Measurements from ENCODE around the gene NCKAP1.
"Not testable (repeated sequence)": the region's sequence is repeated elsewhere in the genome, so short reads cannot be mapped to it uniquely, and the experiment has no call there.

Gene NCKAP1
- total RNA-seq, result 10.2 to 42.5 (median 27.5) reads per million in 3 experiments

GRCh38 chr2:183038341-183039300 is at the start of gene NCKAP1:
Gene NCKAP1 (minus strand): TSS chr2:183038457. CDS start chr2:183038099, 358 bp downstream.
- DNase-seq, result peak; percentile 83

DNA sequence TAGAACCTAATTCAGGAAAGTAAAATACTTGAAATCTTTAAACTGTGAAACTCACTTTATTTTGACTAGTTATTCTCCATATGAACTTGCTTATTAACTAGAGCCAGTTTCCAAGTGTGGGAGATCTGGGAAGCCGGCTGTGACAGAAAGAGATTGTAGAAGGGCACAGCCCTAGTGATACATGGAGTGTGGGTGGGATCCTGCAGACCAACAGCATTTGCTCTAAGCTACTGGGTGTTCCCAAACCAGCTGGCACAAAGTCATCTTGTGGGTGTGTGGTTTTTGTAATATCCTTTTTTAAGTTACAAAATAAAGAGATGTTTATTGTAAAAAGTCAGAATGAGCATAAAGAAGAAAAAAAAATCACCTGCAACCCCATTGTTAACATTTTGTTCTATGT is 43.7 kb upstream of the NCKAP1 start:
- no peak for DNase-seq

- DNase-seq, result no peak
These were observed 41.0 kb upstream of the NCKAP1 start for GRCh38 chr2:183079139-183079775.

DNA sequence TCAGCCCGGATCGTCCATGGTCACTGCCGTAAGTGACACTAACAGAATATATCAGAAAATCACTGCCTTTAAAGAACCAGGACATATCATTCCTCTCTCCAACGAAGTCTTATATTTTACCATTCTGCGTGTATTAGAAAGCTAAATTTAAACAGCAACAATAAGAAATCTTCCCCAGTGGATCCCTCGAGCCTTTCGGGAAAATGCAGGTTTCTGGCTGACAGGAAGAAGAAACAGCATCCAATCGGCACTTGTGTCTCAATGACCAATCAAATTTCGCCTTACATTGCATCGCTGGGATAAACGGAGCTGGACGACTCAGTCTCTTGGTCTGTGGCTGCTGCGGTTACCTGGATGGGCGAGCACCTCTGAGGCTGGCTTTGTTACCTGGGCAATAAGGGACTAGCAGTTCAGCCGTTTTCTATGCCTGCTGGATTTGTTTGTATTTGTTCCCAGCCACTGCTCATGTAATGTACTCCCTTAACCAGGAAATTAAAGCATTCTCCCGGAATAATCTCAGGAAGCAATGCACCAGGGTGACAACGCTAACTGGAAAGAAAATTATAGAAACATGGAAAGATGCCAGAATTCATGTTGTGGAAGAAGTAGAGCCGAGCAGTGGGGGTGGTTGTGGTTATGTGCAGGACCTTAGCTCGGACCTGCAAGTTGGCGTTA is 40.3 kb upstream of the NCKAP1 start, which contains the start of gene DUSP19:
DUSP19 (plus strand) TSS at position 284 of the 675 bp plus-strand sequence; CDS start at position 471, 187 bp downstream.
- peak; percentile 74 for DNase-seq

GRCh38 chr2:183078163-183078463 is 39.9 kb upstream of the NCKAP1 start:
- no peak for DNase-seq

DNA sequence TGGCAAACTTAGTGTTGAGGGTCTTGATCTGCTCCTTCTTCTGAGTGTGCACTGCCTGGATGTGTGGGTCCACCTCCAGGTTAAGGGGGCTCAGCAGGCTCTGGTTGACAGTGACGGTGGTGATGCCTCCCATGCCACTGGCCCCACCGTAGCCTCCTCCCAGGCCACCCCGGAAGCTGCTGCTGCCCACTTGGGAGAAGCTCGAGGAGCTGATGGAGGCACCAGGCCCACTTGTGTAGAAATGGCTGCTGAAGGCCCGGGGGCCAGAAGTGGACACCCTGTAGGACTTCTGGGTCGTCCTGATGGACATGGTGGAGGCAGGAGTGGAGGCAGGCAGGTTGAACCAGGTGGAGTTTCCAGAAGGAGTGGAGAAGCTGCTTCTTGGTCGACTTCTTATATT is 33.9 kb upstream of the NCKAP1 start:
- no peak for DNase-seq

GRCh38 chr2:183070942-183071844 is 32.9 kb upstream of the NCKAP1 start:
- DNase-seq, result no peak

DNA sequence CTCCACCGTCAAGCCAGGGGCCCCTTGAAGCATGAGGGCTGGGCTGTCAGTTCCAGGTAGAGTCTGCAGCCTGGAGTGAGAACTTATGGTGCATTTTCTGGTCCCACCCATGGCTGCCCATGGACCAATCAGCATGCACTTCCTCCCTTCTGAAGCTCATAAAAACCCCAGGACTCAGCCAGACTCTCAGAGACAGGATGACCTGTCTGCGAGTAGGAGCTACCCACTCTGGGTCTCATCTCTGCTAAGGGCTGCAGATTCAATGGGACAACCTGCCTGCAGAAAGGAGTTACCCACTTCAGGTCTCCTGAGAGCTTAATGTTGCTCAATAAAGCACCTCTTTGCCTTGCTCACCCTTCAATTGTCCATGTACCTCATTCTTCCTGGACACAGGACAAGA is 30.9 kb upstream of the NCKAP1 start:
- no peak for DNase-seq

DNA sequence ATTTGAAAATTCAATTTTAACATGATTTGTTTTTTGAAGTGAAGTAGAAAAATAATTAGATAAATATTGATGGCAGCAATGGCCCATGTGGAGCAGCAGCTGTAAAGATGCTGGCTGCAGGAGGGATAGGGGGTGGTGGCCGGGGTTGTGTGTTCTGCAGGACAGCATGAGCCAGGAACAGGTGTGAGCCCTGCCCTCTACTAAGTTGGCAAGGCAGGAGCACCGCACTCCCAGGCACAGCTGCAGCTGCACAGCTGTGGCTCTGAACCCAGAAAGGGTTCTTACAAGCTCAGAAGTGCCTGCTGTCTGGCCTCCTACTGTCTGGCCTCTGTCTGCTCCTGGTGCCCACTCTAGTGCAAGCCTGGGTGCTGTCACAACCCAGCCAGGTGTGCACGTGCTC is 30.3 kb upstream of the NCKAP1 start:
- no peak for DNase-seq

- no peak for DNase-seq
These were observed 24.8 kb upstream of the NCKAP1 start for GRCh38 chr2:183063083-183063482.

DNA sequence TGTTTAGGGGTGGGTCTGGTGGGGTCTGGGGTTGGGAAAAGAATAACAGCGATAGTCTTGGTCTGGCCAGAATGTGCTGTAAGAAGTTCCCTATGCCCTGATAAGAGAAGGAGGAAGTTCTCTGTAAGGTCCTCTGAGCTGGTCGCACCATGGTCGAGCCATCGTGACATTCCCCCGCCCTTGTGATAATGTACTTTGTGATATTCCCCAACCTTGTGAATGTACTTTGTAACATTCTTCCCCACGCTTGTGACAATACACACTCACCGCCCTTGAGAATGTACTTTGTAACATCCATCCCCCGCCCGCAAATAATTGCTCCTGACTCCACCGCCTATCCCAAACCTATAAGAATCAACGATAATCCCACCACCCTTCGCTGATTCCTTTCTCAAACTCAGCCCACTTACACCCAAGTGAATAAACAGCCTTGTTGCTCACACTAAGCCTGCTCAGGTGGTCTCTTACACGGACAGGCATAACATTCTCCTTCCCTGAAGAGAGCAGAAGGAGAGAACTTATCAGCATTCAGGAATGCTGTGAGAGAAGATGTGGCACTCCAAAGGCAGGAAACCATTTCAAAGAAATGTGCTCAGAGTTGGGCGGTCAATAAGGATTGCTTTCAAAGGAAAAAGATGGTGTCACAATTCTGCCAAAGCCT is 22.4 kb upstream of the NCKAP1 start:
- DNase-seq, result no peak

GRCh38 chr2:183059561-183059960 is 21.3 kb upstream of the NCKAP1 start:
- no peak for DNase-seq

GRCh38 chr2:183057333-183057985 is 19.2 kb upstream of the NCKAP1 start:
- DNase-seq, result no peak

- DNase-seq, result no peak
These were observed 11.2 kb upstream of the NCKAP1 start for GRCh38 chr2:183049420-183049819.

DNA sequence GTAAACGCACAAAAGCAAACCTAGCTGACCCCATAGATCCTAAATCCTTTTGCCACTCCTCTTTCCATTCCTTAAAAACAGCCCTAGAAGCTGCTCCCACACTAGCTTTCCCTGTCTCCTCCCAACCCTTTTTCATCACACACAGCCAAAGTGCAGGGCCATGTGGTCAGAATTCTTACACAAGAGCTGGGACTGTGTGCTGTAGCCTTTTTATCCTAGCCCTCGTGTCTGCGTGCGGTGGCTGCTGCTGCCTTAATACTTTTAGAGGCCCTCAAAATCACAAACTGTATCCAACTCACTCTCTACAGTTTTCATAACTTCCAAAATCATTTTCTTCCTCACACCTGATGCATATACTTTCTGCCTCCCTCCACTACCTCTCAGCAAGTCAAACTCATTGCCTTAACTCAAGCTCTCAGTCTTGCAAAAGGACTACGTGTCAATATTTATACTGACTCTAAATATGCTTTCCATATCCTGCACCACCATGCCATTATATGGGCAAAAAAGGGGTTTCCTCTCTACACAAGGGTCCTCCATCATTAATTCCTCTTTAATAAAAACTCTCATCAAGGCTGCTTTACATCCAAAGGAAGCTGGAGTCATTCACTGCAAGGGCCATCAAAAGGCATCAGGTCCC is 9.3 kb upstream of the NCKAP1 start:
- not testable (repeated sequence) for DNase-seq

DNA sequence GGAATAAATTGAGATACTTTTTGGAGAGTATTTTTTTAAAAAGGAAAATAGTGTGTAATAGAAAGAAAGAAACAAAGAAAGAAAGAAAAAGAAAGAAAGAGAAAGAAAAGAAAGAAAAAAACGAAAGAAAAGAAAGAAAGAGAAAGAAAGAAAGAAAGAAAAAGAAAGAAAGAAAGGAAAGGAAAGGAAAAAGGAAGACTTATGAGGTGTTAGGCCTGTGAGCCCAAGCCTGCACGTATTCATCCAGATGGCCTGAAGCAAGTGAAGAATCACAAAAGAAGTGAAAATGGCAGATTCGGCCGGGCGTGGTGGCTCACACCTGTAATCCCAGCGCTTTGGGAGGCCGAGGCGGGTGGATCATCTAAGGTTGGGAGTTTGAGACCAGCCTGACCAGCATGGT is 5.3 kb upstream of the NCKAP1 start:
- DNase-seq, result not testable (repeated sequence)

DNA sequence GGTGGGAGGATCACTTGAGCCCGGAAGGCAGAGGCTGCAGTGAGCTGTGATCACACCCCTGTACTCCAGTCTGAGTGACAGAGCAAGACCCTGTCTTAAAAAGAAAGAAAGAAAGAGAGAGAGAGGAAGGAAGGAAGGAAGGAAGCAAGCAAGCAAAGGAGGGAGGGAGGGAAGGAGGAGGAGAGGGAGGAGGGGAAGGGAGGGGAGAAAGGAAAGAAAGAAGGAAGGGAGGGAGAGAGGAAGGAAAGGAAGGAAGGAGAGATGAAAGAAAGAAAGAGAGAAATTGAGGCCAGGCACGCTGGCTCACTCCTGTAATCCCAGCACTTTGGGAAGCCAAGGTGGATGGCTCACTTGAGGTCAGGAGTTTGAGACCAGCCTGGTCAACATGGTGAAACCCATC is 2.3 kb upstream of the NCKAP1 start:
- no peak for DNase-seq

DNA sequence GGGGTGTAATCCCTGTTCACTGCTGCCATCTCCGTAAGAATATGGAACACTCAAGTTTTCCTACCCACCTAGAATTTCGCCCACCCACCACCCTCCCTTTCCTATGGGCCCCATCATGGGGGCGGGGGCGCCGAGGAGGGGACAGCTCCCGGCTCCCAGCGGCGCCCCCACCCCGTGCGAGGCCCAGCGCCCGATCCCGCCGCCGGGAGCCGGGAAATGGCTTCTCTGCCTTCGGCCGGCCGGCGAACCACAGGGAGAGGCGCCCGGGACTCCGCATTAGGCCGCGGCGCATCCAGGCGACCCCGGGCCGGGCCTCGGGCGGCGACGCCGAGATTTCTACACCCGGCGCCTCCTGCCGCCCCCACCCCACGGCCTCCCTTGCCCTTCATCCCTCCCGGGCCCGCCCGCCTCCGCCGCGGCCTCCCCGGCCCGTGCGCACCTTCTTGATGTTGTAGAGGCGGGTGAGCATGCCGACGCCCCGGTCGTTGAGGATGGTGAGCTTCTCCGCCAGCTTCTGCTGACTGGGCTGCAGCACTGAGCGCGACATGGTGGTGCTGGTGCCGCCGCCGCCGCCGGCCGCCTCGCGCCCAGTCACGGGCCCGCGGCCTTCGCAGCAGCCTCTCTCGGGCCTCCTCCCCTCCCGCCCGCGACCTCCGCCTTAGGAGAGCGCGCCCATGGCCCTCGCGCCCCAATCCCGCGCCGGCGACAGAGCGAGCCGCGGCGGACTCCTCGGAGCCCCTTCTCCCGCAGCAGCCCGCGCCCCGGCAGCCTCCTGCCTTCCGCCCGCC is 510 bp downstream of the NCKAP1 start:
- DNase-seq, result no peak

DNA sequence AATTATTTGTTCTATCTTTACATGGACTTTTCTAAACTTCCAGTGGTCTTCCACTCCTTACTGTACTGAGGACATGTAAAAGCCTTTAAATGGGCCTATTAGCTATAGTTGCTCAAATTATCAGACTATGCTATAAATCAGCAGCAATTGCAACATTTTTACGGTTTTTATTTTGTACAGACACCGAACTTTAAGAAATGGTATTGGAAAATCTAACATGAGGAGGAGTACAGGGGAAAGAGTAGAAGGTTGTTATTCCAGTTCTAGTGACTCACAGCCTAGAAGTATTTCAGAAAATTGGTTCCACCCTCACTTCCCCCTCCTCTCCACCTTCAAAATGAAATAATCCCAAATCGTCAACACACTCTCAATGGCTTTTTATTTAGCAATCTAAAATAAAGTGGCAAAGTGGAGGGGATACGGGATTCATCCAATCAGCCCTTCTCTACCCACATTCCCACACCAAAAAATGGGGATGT is 1.1 kb downstream of the NCKAP1 start:
- DNase-seq, result no peak
